CD14-positive monocyte (primary cell): ENCODE data around the gene CTSO. TPM values are rescaled to one million over a fixed set of nuclear protein-coding genes. Genes with fewer than 3 reads are reported as not detected.

Experiments used
- DNase-seq, 3 donors: peaks; one replicate each; pipeline ENCODE4 v3.0.0-alpha.2; 2011 to 2022
- H2AFZ ChIP-seq: 2 replicates; pipeline ENCODE4 v1.6.0; 2012; ENCODE audit warnings: mild to moderate bottlenecking, low read depth, low read length, inconsistent platforms; ENCODE audit not compliant: insufficient read depth, poor library complexity, severe bottlenecking
- H3K27ac ChIP-seq, 2 donors: 1 replicate in 1 of 2; 2 replicates in 1 of 2; pipeline ENCODE4 v1.5.1; 2012 to 2013; ENCODE audit warnings: low read length in 2 of 2, control low read depth in 1 of 2, inconsistent platforms in 1 of 2, low read depth in 1 of 2, mild to moderate bottlenecking in 1 of 2
- H3K27me3 ChIP-seq, 2 donors: one replicate each; pipeline versions ENCODE4 v1.6.0 to v1.6.1; 2011 to 2013; ENCODE audit warnings: low read length in 2 of 2; ENCODE audit not compliant: control insufficient read depth in 2 of 2, insufficient read depth in 2 of 2
- H3K36me3 ChIP-seq, 2 donors: replicated peaks in 1 of 2; 1 replicate in 1 of 2; 2 replicates in 1 of 2; pipeline versions ENCODE4 v1.5.1 to v1.6.1; 2012 to 2013; ENCODE audit warnings: low read length in 2 of 2, control low read depth in 1 of 2, inconsistent platforms in 1 of 2, mild to moderate bottlenecking in 1 of 2; ENCODE audit not compliant: insufficient read depth in 2 of 2, control insufficient read depth in 1 of 2
- H3K4me1 ChIP-seq, 2 donors: 1 replicate in 1 of 2; 2 replicates in 1 of 2; pipeline versions ENCODE4 v1.5.1 to v1.6.1; 2012 to 2013; ENCODE audit warnings: low read length in 2 of 2, control low read depth in 1 of 2, inconsistent platforms in 1 of 2, mild to moderate bottlenecking in 1 of 2, moderate library complexity in 1 of 2; ENCODE audit not compliant: insufficient read depth in 2 of 2, control insufficient read depth in 1 of 2
- H3K4me2 ChIP-seq: replicated peaks from 2 replicates; pipeline ENCODE3; 2012; ENCODE audit warnings: low read length, moderate library complexity, mild to moderate bottlenecking; ENCODE audit not compliant: poor library complexity, severe bottlenecking; ENCODE audit errors: extremely low read depth
- H3K4me3 ChIP-seq, 3 experiments: fragments of 200-600 bp in 1 of 3; sonication (generic) in 1 of 3; replicated peaks in 1 of 3; 1 replicate in 2 of 3; 2 replicates in 1 of 3; pipeline ENCODE4 v1.5.1; 2011 to 2013; ENCODE audit warnings: low read length in 3 of 3, mild to moderate bottlenecking in 3 of 3, control low read depth in 2 of 3, low read depth in 2 of 3, inconsistent platforms in 1 of 3, moderate library complexity in 1 of 3
- H3K79me2 ChIP-seq: 2 replicates; pipeline ENCODE4 v1.6.0; 2012; ENCODE audit warnings: mild to moderate bottlenecking, control low read depth, inconsistent platforms, low read length, moderate library complexity; ENCODE audit not compliant: insufficient read depth
- H3K9ac ChIP-seq: 2 replicates; pipeline ENCODE4 v1.6.0; 2017; ENCODE audit warnings: low read length, mild to moderate bottlenecking; ENCODE audit not compliant: insufficient read depth, poor library complexity, severe bottlenecking
- H3K9me3 ChIP-seq, 2 donors: replicated peaks in 1 of 2; 1 replicate in 1 of 2; 2 replicates in 1 of 2; pipeline versions ENCODE4 v1.5.1 to v1.6.1; 2012 to 2013; ENCODE audit warnings: low read length in 2 of 2, control low read depth in 1 of 2; ENCODE audit not compliant: control insufficient read depth in 1 of 2, insufficient read depth in 1 of 2
- H4K20me1 ChIP-seq: 2 replicates; pipeline ENCODE4 v1.6.0; 2012; ENCODE audit warnings: mild to moderate bottlenecking, low read length, control low read depth, moderate library complexity; ENCODE audit not compliant: insufficient read depth
- H3K27ac Mint-ChIP-seq, 7 donors: one replicate each; pipeline ENCODE4 v1.8.0; 2020; ENCODE audit warnings: mild to moderate bottlenecking in 7 of 7, mixed read lengths in 7 of 7, moderate library complexity in 6 of 7, inconsistent platforms in 2 of 7
- H3K27me3 Mint-ChIP-seq, 3 donors: one replicate each; pipeline ENCODE4 v1.8.0; 2021 to 2022; ENCODE audit warnings: low read depth in 3 of 3, mild to moderate bottlenecking in 3 of 3, mixed read lengths in 3 of 3, moderate library complexity in 3 of 3, inconsistent platforms in 1 of 3
- H3K36me3 Mint-ChIP-seq, 2 donors: one replicate each; pipeline ENCODE4 v1.8.0; 2020; ENCODE audit warnings: mixed read lengths in 2 of 2, inconsistent platforms in 1 of 2, mild to moderate bottlenecking in 1 of 2
- H3K4me1 Mint-ChIP-seq: one replicate; pipeline ENCODE4 v1.8.0; 2020; ENCODE audit warnings: mild to moderate bottlenecking, mixed read lengths
- H3K4me3 Mint-ChIP-seq, 2 donors: one replicate each; pipeline ENCODE4 v1.8.0; 2020; ENCODE audit warnings: mild to moderate bottlenecking in 2 of 2, mixed read lengths in 2 of 2, moderate library complexity in 1 of 2
- H3K9me3 Mint-ChIP-seq, 7 donors: one replicate each; pipeline ENCODE4 v1.8.0; 2020 to 2022; ENCODE audit warnings: mixed read lengths in 7 of 7, mild to moderate bottlenecking in 6 of 7, moderate library complexity in 6 of 7, inconsistent platforms in 2 of 7
- CTCF ChIP-seq: fragments of 200-600 bp; IDR thresholded peaks from one replicate; pipeline ENCODE4 v1.8.0; 2022; ENCODE audit warnings: antibody characterized with exemption, mild to moderate bottlenecking
- WGBS: methylation state at CpG from one replicate; pipeline ENCODE4 v1.1.5; 2013; ENCODE audit warnings: missing lambda C conversion rate; ENCODE audit not compliant: insufficient coverage; 5-methylcytosine and 5-hydroxymethylcytosine counted together
- intact Hi-C, 2 donors: fragments of 100-400 bp; cut with micrococcal nuclease; formaldehyde crosslinking; loops; one replicate each; pipeline versions ENCODE4 v1.15.0 to v1.15.1; 2023
- polyA plus RNA-seq, 3 donors: library from polyadenylated mRNA; depleted of rRNA in 1 of 3; unstranded in 2 of 3; stranded (reverse) in 1 of 3; fragments of 300-500 nt in 2 of 3; fragments of >200 nt in 1 of 3; fragmentation: Illumina TruSeq in 2 of 3; gene quantifications; 1 replicate in 2 of 3; 2 replicates in 1 of 3; pipeline ENCODE4 v1.2.3, GENCODE V29; 2012 to 2021

Gene CTSO
- polyA plus RNA-seq, 3 donors, result 18.6 to 49.1 (median 44.7) TPM

DNA sequence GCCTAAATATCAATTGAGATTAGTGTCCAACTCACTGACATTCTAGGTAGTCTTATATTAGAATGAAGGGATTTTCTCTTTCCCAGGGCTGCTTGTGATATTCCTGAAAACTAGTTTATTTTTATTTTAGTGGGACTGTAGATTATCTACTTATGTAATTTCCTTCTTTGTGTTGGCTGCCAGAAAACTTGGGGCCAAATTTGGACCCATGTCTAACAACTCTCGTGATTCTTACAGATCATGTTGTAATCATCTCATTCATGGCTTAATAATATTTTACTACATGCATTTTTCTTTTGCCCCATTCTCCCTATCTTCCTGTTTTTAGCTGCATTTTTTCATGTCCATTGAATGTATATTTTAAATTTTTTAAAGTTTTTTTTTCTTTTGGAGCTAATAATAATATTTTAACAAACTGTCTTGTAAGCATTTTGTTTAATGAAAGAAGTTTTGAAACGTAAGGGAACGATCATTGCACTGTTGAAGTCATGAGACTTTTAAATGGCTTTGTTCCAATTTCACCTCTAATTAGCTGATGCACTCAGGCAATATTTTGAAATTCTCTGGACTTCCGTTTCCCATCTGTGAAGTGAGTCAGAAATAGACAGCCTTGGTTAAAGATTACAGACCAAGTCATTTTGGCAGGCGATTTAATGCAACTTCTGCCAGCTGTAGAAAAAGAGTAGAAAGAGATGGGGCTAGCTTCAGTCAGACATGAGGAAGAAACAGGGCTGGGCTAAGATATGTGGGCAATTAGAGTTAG, 64.5 kb downstream of the CTSO start:
- H3K27me3 ChIP-seq, result no peaks in the 10 kb centered on the region
- WGBS, result 53% methylated on average over 3 of the region's 5 CpGs
- H3K36me3 Mint-ChIP-seq, result no peaks in the 10 kb centered on the region

More for the DNA sequence above, 64.5 kb downstream of the CTSO start:
- intact Hi-C loops, result no loop called here
- H3K27ac Mint-ChIP-seq, result no peak overlapping the region
- Histone ChIP-seq H3K4me2 (no peak overlapping the region), H3K9me3 (peaks cover 0 to 5% of the 10 kb centered on the region in 2 donors), H3K79me2 (no peaks in the 10 kb centered on the region), H4K20me1 (no peaks in the 10 kb centered on the region), H3K9ac (no peak overlapping the region), H3K4me1 (no peaks in the 10 kb centered on the region), H3K4me3 (no peak overlapping the region), H3K36me3 (no peaks in the 10 kb centered on the region), H3K27ac (no peak overlapping the region), H2AFZ (no peak overlapping the region)
- DNase-seq, result peak; percentile 31 to 64 (median 45)
- H3K27me3 Mint-ChIP-seq, result no peaks in the 10 kb centered on the region
- peaks cover 0 to 9% (median 5%) of the 10 kb centered on the region in 7 donors for H3K9me3 Mint-ChIP-seq
- no peak for TF ChIP-seq CTCF
- no peaks in the 10 kb centered on the region for H3K4me1 Mint-ChIP-seq
- H3K4me3 Mint-ChIP-seq, result no peak overlapping the region
